HepG2 (cell line): ENCODE measurements around the gene LRFN2. TPM values are rescaled to one million over a fixed set of nuclear protein-coding genes. Genes with fewer than 3 reads are reported as not detected.

Experiments used
- ATAC-seq: fragments of 200-7000 bp; cut with Tn5 transposase; 3 replicates; pipeline ENCODE4 v1.9.1; 2020; ENCODE audit warnings: mild to moderate bottlenecking, moderate library complexity
- BruUV-seq: library from RNA; stranded (reverse); fragments of 400-500 nt; replicated peaks from 2 replicates; lab custom pipeline; 2021; lab: Mats Ljungman, UMichigan
- CTCF ChIA-PET: fragments of 300-600 bp; formaldehyde crosslinking; extraction: SDS; loops from one replicate; lab custom pipeline; 2021; ENCODE audit warnings: low total read pairs, inconsistent platforms, low intra/inter-chr PET ratio; lab: Yijun Ruan, JAX
- POLR2A ChIA-PET: fragments of 350-600 bp; sonication (Branson Sonifier 250); formaldehyde crosslinking; loops from one replicate; lab custom pipeline; 2020; ENCODE audit warnings: antibody characterized with exemption, inconsistent platforms; lab: Yijun Ruan, JAX
- DNase-seq: peaks from one replicate; pipeline ENCODE4 v3.0.0-alpha.2; 2015; ENCODE audit warnings: low spot score
- FAIRE-seq: peaks from 3 replicates; lab custom pipeline; 2011; peaks lifted over from hg19 to GRCh38; lab: Jason Lieb, UNC
- H2AFZ ChIP-seq: one replicate; pipeline ENCODE4 v1.6.1; 2011; ENCODE audit warnings: low read length, inconsistent platforms
- H3K27ac ChIP-seq: fragments of 300-600 bp; 3 replicates; pipeline ENCODE4 v1.8.0; 2011; ENCODE audit warnings: mixed run types, mild to moderate bottlenecking, mixed read lengths, low read length, inconsistent platforms; ENCODE audit not compliant: insufficient read depth; ENCODE audit errors: extremely low read length
- H3K27me3 ChIP-seq, 2 experiments: fragments of 200-600 bp in 1 of 2; 2 replicates in 1 of 2; 3 replicates in 1 of 2; pipeline versions ENCODE4 v1.6.0 to v1.8.0; 2011; ENCODE audit warnings: low read length in 2 of 2, mild to moderate bottlenecking in 2 of 2, moderate library complexity in 2 of 2, inconsistent platforms in 1 of 2; ENCODE audit not compliant: insufficient read depth in 2 of 2, control insufficient read depth in 1 of 2
- H3K36me3 ChIP-seq, 2 experiments: fragments of 200-600 bp in 1 of 2; replicated peaks in 1 of 2; 2 replicates in 1 of 2; 3 replicates in 1 of 2; pipeline versions ENCODE4 v1.5.1 to v1.8.0; 2011; ENCODE audit warnings: low read length in 2 of 2, inconsistent platforms in 1 of 2; ENCODE audit not compliant: insufficient read depth in 2 of 2, control insufficient read depth in 1 of 2
- H3K4me1 ChIP-seq: 2 replicates; pipeline ENCODE4 v1.5.1; 2012; ENCODE audit warnings: low read length, inconsistent platforms; ENCODE audit not compliant: insufficient read depth
- H3K4me2 ChIP-seq: 2 replicates; pipeline ENCODE4 v1.6.0; 2011; ENCODE audit warnings: low read depth, low read length, inconsistent platforms
- H3K4me3 ChIP-seq, 3 experiments: fragments of 200-600 bp in 1 of 3; sonication (generic), shearing (Covaris generic) in 1 of 3; replicated peaks in 1 of 3; 2 replicates each; pipeline ENCODE4 v1.5.1; 2011 to 2016; ENCODE audit warnings: low read length in 3 of 3, inconsistent platforms in 2 of 3, low read depth in 2 of 3, mild to moderate bottlenecking in 2 of 3, control low read depth in 1 of 3, mixed read lengths in 1 of 3; ENCODE audit not compliant: insufficient read depth in 1 of 3
- H3K79me2 ChIP-seq: one replicate; pipeline ENCODE4 v1.6.1; 2011; ENCODE audit warnings: low read length, inconsistent platforms; ENCODE audit not compliant: insufficient read depth
- H3K9ac ChIP-seq: 2 replicates; pipeline ENCODE4 v1.6.0; 2011; ENCODE audit warnings: mild to moderate bottlenecking, low read depth, low read length, inconsistent platforms; ENCODE audit not compliant: insufficient read depth
- H3K9me3 ChIP-seq: 2 replicates; pipeline ENCODE4 v1.5.1; 2012; ENCODE audit warnings: mild to moderate bottlenecking, low read length
- H4K20me1 ChIP-seq: 2 replicates; pipeline ENCODE4 v1.6.0; 2011; ENCODE audit warnings: inconsistent platforms, mild to moderate bottlenecking, low read length, moderate library complexity; ENCODE audit not compliant: insufficient read depth
- KDM4B ChIP-seq: sonication (generic); formaldehyde crosslinking; IDR thresholded peaks from 2 replicates; pipeline ENCODE4 v1.4.0; 2020; ENCODE audit warnings: missing genetic modification reagents
- LRRFIP1 ChIP-seq: sonication (generic); formaldehyde crosslinking; conservative IDR thresholded peaks from 2 replicates; pipeline ENCODE4 v1.4.0; 2020; ENCODE audit warnings: missing genetic modification reagents
- MNT ChIP-seq: fragments of 450-650 bp; IDR thresholded peaks from 2 replicates; pipeline ENCODE4 v1.6.1; 2016
- ZNF556 ChIP-seq: sonication (generic); formaldehyde crosslinking; IDR thresholded peaks from 2 replicates; pipeline ENCODE4 v1.4.0; 2020; ENCODE audit warnings: mild to moderate bottlenecking, missing genetic modification reagents, borderline replicate concordance
- WGBS: methylation state at CpG from one replicate; pipeline ENCODE4 v1.1.6; 2017; ENCODE audit warnings: low lambda C conversion rate; 5-methylcytosine and 5-hydroxymethylcytosine counted together
- in situ Hi-C: cut with HindIII; loops from 2 replicates; pipeline ENCODE4 v1.10.0; 2017; ENCODE audit warnings: low pct_unique_long_range_greater_than_20kb; ENCODE audit not compliant: extremely low pct_ligation_motif_present
- intact Hi-C: fragments of 100-400 bp; cut with micrococcal nuclease; formaldehyde crosslinking; loops from one replicate; pipeline ENCODE4 v1.10.0; 2022; ENCODE audit not compliant: unreplicated experiment
- polyA plus RNA-seq, 8 experiments: library from polyadenylated mRNA; depleted of rRNA in 3 of 8; stranded (reverse) in 7 of 8; unstranded in 1 of 8; fragments of >200 nt; fragmentation: Illumina TruSeq in 4 of 8; extraction: Trizol in 4 of 8; gene quantifications; 2 replicates each; pipeline versions ENCODE4 v1.2.1 to v1.2.3, GENCODE V29; 2011 to 2016; ENCODE audit warnings: low read depth in 4 of 8, missing spikeins in 1 of 8, mixed read lengths in 1 of 8; ENCODE audit not compliant: insufficient read depth in 1 of 8
- total RNA-seq, 5 experiments: library from RNA; depleted of rRNA; stranded (reverse); fragments of >200 nt; fragmentation: Illumina TruSeq; extraction: Trizol; gene quantifications; 2 replicates each; pipeline ENCODE4 v1.2.3, GENCODE V29; 2016; ENCODE audit warnings: low read depth in 1 of 5

Gene LRFN2
- total and polyA plus RNA-seq, 2 of the 13 experiments (the other 11 are each of a cell fraction or from before 2014, with no cell fraction given): not detected

- Histone ChIP-seq H3K4me2 (no peak overlapping the region), H2AFZ (no peak overlapping the region), H3K9me3 (no peaks in the 10 kb centered on the region), H3K4me1 (no peaks in the 10 kb centered on the region), H4K20me1 (no peaks in the 10 kb centered on the region), H3K79me2 (no peaks in the 10 kb centered on the region), H3K4me3 (no peak overlapping the region), H3K9ac (no peak overlapping the region), H3K27ac (no peak overlapping the region), H3K36me3 (no peaks in the 10 kb centered on the region), H3K27me3 (no peaks in the 10 kb centered on the region)
- FAIRE-seq (no peak), ATAC-seq (no peak), DNase-seq (no peak)
- BruUV-seq: no TSS peak
- intact Hi-C loops: no loop called here
- ChIA-PET CTCF (no interaction called here), POLR2A (no interaction called here)
- in situ Hi-C loops: no loop called here
- 10% methylated on average over 6 of the region's 6 CpGs for WGBS
- no peak for TF ChIP-seq LRRFIP1 (CRISPR knock-in tag)
- TF ChIP-seq ZNF556: no peak
- TF ChIP-seq KDM4B: no peak
- peak; percentile 57 for TF ChIP-seq MNT
Measured at GRCh38 chr6:40438246-40438887, 148.8 kb downstream of the LRFN2 start.
